Activated B cell treated with CpG ODN at 0.5 μM for 24 hours (primary cell): ENCODE data around the gene TANGO2. TPM values are rescaled to one million over a fixed set of nuclear protein-coding genes. Genes with fewer than 3 reads are reported as not detected.
A peak's percentile ranks its signal among the peaks of the same experiment; 100 is the strongest.

Experiments
- ATAC-seq: fragments of 200-7000 bp; cut with Tn5 transposase; one replicate; pipeline ENCODE4 v1.10.0; 2021; ENCODE audit warnings: low read depth, mild to moderate bottlenecking, moderate library complexity
- CTCF ChIA-PET: fragments of 350-600 bp; sonication (Branson Sonifier 250); formaldehyde crosslinking; loops from one replicate; lab custom pipeline; 2021; ENCODE audit warnings: antibody characterized with exemption; lab: Charles Lee
- POLR2A ChIA-PET: fragments of 350-600 bp; sonication (Branson Sonifier 250); formaldehyde crosslinking; loops from one replicate; lab custom pipeline; 2021; ENCODE audit warnings: antibody characterized with exemption; lab: Charles Lee
- DNase-seq: peaks from one replicate; pipeline ENCODE4 v3.0.0; 2022
- H3K27ac Mint-ChIP-seq: one replicate; pipeline ENCODE4 v1.8.0; 2020; ENCODE audit warnings: mixed read lengths
- H3K27me3 Mint-ChIP-seq: one replicate; pipeline ENCODE4 v1.8.0; 2021; ENCODE audit warnings: mixed read lengths
- H3K36me3 Mint-ChIP-seq: one replicate; pipeline ENCODE4 v1.8.0; 2021; ENCODE audit warnings: low read depth, mixed read lengths
- H3K4me1 Mint-ChIP-seq: one replicate; pipeline ENCODE4 v1.8.0; 2021; ENCODE audit warnings: mixed read lengths
- H3K4me3 Mint-ChIP-seq: one replicate; pipeline ENCODE4 v1.8.0; 2020; ENCODE audit warnings: mild to moderate bottlenecking, mixed read lengths
- H3K9me3 Mint-ChIP-seq: one replicate; pipeline ENCODE4 v1.8.0; 2020; ENCODE audit warnings: mixed read lengths
- intact Hi-C: fragments of 100-400 bp; cut with micrococcal nuclease; formaldehyde crosslinking; loops from one replicate; pipeline ENCODE4 v1.15.1; 2024
- total RNA-seq: library from RNA; stranded (reverse); gene quantifications from 2 replicates; pipeline ENCODE4 v1.2.3, GENCODE V29; 2022
- TF ChIP-seq, protein P1 (sequence below): fragments of 200-600 bp; IDR thresholded peaks from one replicate; pipeline ENCODE4 v1.8.0; 2022; ENCODE audit warnings: antibody characterized with exemption, mild to moderate bottlenecking

TANGO2 gene
- total RNA-seq, 1 donor from 2014 or later, result 47.2 TPM

- ATAC-seq (no peak), DNase-seq (no peak)
- intact Hi-C loops, result loop anchor here (5.0 kb wide), 1 partner anchor 81 kb away; the partner anchor contains the start of genes RANBP1 and TRMT2A
- ChIA-PET CTCF (no interaction called here), POLR2A (interaction anchor here (5.8 kb wide), 1 partner anchor 16 kb away, joined by 59 read pairs; the partner anchor contains the start of gene TANGO2)
- Mint-ChIP-seq H3K36me3 (peaks cover 40% of the 10 kb centered on the region), H3K4me1 (peaks cover 68% of the 10 kb centered on the region), H3K4me3 (peak overlapping the region; percentile 32), H3K27ac (peak overlapping the region; percentile 85), H3K9me3 (peaks cover 3% of the 10 kb centered on the region), H3K27me3 (no peaks in the 10 kb centered on the region)
- TF ChIP-seq, protein P1, sequence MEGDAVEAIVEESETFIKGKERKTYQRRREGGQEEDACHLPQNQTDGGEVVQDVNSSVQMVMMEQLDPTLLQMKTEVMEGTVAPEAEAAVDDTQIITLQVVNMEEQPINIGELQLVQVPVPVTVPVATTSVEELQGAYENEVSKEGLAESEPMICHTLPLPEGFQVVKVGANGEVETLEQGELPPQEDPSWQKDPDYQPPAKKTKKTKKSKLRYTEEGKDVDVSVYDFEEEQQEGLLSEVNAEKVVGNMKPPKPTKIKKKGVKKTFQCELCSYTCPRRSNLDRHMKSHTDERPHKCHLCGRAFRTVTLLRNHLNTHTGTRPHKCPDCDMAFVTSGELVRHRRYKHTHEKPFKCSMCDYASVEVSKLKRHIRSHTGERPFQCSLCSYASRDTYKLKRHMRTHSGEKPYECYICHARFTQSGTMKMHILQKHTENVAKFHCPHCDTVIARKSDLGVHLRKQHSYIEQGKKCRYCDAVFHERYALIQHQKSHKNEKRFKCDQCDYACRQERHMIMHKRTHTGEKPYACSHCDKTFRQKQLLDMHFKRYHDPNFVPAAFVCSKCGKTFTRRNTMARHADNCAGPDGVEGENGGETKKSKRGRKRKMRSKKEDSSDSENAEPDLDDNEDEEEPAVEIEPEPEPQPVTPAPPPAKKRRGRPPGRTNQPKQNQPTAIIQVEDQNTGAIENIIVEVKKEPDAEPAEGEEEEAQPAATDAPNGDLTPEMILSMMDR, result no peak
These were observed 15.9 kb downstream of the TANGO2 start for GRCh38 chr22:20036535-20037392.

GRCh38 chr22:20037419-20037818 is 16.5 kb downstream of the TANGO2 start:
- ChIA-PET POLR2A (interaction anchor here (1.8 kb wide), 1 partner anchor 16 kb away, joined by 10 read pairs; the partner anchor contains the start of gene TANGO2), CTCF (no interaction called here)
- Mint-ChIP-seq H3K4me1 (peaks cover 62% of the 10 kb centered on the region), H3K27me3 (no peaks in the 10 kb centered on the region), H3K36me3 (peaks cover 44% of the 10 kb centered on the region), H3K9me3 (peaks cover 3% of the 10 kb centered on the region), H3K27ac (peak overlapping the region; percentile 85), H3K4me3 (peak overlapping the region; percentile 56)
- DNase-seq, result no peak
- peak; percentile 26 for ATAC-seq
- TF ChIP-seq, protein P1, result no peak
- intact Hi-C loops, result loop anchor here (5.0 kb wide), 1 partner anchor 80 kb away; the partner anchor contains the start of genes RANBP1 and TRMT2A

GRCh38 chr22:20038574-20038973 is 17.7 kb downstream of the TANGO2 start:
- ChIA-PET POLR2A (interaction anchor here (1.8 kb wide), 1 partner anchor 17 kb away, joined by 10 read pairs; the partner anchor contains the start of gene TANGO2), CTCF (no interaction called here)
- Mint-ChIP-seq H3K9me3 (peaks cover 3% of the 10 kb centered on the region), H3K4me1 (peaks cover 51% of the 10 kb centered on the region), H3K27me3 (no peaks in the 10 kb centered on the region), H3K4me3 (no peak overlapping the region), H3K36me3 (peaks cover 51% of the 10 kb centered on the region), H3K27ac (peak overlapping the region; percentile 41)
- ATAC-seq (no peak), DNase-seq (no peak)
- TF ChIP-seq, protein P1, result no peak
- intact Hi-C loops, result loop anchor here (2.0 to 5.0 kb wide), 2 partner anchors 68 to 79 kb away; partner anchors contain the start of genes RANBP1 and TRMT2A

DNA sequence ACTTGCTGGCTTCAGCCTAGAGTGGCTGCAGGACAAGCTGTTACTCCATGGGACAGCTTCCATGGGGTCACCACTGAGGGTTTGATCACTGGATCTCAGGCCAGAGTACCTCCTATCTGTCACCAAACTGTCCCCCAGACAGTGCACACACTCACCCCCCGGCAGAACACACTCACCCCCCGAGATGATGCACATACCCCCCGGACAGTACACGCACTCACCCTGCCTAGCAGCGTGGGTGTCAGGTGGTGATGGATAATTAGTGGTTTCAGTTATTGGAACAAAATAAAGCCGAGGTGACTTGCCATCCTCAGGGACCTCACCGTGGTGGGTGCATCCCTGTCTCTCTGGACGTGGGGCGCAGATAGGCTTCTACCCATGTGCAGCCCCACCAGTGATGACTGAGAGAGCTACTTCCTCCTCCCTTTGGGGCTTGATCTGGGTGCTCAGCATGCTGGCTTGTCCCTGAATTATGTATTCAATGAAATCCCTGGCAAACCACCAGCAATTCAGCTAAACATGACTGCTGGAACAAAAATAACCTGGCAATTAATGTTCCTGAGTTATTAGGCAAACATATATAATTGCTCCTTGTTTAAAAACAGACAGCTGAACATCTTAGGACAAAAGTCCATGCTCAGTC is 18.9 kb downstream of the TANGO2 start:
- Mint-ChIP-seq H3K4me3 (no peak overlapping the region), H3K36me3 (peaks cover 56% of the 10 kb centered on the region), H3K4me1 (peaks cover 39% of the 10 kb centered on the region), H3K27me3 (no peaks in the 10 kb centered on the region), H3K27ac (no peak overlapping the region), H3K9me3 (no peaks in the 10 kb centered on the region)
- intact Hi-C loops, result loop anchor here (2.0 to 5.0 kb wide), 2 partner anchors 69 to 77 kb away; partner anchors contain the start of genes RANBP1 and TRMT2A
- no peak for DNase-seq
- ATAC-seq, result no peak
- TF ChIP-seq, protein P1, result no peak
- POLR2A ChIA-PET, result no interaction called here
- CTCF ChIA-PET, result no interaction called here
